ENCODE results near the gene DCC.

- TF ChIP-seq CTCF (conservative IDR thresholded peaks at IDR 0.05) (no peak), EZH2 (IDR thresholded peaks at IDR 0.05; ENCODE audit: low read depth) (no peak)
These were observed 554.8 kb downstream of the DCC start for GRCh38 chr18:52894801-52895200.

Data from PC-9 (cell line).